TTC549 (cell line): ENCODE results near the gene PKHD1.

ENCODE experiments used
- FAIRE-seq: peaks from 2 replicates; lab custom pipeline; 2012; peaks lifted over from hg19 to GRCh38; lab: Jason Lieb, UNC

PKHD1 gene

GRCh38 chr6:51608932-51609331 lies 478.5 kb downstream of the PKHD1 start:
- no peak for FAIRE-seq

GRCh38 chr6:51608383-51608782 lies 479.0 kb downstream of the PKHD1 start:
- no peak for FAIRE-seq

GRCh38 chr6:51600514-51600913 lies 486.9 kb downstream of the PKHD1 start:
- no peak for FAIRE-seq

GRCh38 chr6:51598171-51598570 lies 489.2 kb downstream of the PKHD1 start:
- no peak for FAIRE-seq

- FAIRE-seq, result no peak
Observed at GRCh38 chr6:51594981-51595380, 492.4 kb downstream of the PKHD1 start.

- FAIRE-seq, result no peak
Observed at GRCh38 chr6:51585264-51585663, 502.1 kb downstream of the PKHD1 start.

GRCh38 chr6:51584163-51584562 lies 503.2 kb downstream of the PKHD1 start:
- FAIRE-seq, result no peak

- FAIRE-seq, result no peak
Observed at GRCh38 chr6:51578994-51579393, 508.4 kb downstream of the PKHD1 start.

GRCh38 chr6:51578362-51578761 lies 509.1 kb downstream of the PKHD1 start:
- no peak for FAIRE-seq

- FAIRE-seq, result no peak
Observed at GRCh38 chr6:51574040-51574439, 513.4 kb downstream of the PKHD1 start.

- no peak for FAIRE-seq
Observed at GRCh38 chr6:51571168-51571567, 516.2 kb downstream of the PKHD1 start.

GRCh38 chr6:51570168-51570921 lies 517.1 kb downstream of the PKHD1 start:
- FAIRE-seq, result no peak

- FAIRE-seq, result no peak
Observed at GRCh38 chr6:51569594-51569993, 517.8 kb downstream of the PKHD1 start.

- no peak for FAIRE-seq
Observed at GRCh38 chr6:51568771-51569170, 518.6 kb downstream of the PKHD1 start.

- FAIRE-seq, result no peak
Observed at GRCh38 chr6:51565472-51565871, 521.9 kb downstream of the PKHD1 start.
